Right lobe of liver (tissue), 6 donors: ENCODE data around the gene IL17B. TPM values are rescaled to one million over a fixed set of nuclear protein-coding genes. Genes with fewer than 3 reads are reported as not detected.

Experiments used
- ATAC-seq, 4 donors: fragments of 200-7000 bp; cut with Tn5 transposase; one replicate each; pipeline ENCODE4 v1.9.1; 2020; ENCODE audit warnings: mild to moderate bottlenecking in 4 of 4, moderate library complexity in 4 of 4
- DNase-seq, 3 donors: peaks; one replicate each; pipeline ENCODE4 v3.0.0-alpha.2; 2020
- H3K27ac ChIP-seq, 3 donors: fragments of 200-600 bp; one replicate each; pipeline ENCODE4 v1.8.0; 2022
- H3K27me3 ChIP-seq, 2 donors: fragments of 200-600 bp; one replicate each; pipeline ENCODE4 v1.8.0; 2022
- H3K36me3 ChIP-seq, 4 donors: fragments of 200-600 bp; sonication (generic) in 1 of 4; one replicate each; pipeline versions ENCODE4 v1.5.1 to v1.8.0; 2017 to 2022; ENCODE audit warnings: control low read depth in 1 of 4
- H3K4me1 ChIP-seq, 4 donors: fragments of 200-600 bp; sonication (generic) in 1 of 4; one replicate each; pipeline versions ENCODE4 v1.5.1 to v1.8.0; 2017 to 2022; ENCODE audit warnings: control low read depth in 1 of 4
- H3K4me3 ChIP-seq, 3 donors: fragments of 200-600 bp; one replicate each; pipeline ENCODE4 v1.8.0; 2022
- H3K9me3 ChIP-seq, 4 donors: fragments of 200-600 bp; sonication (generic) in 1 of 4; one replicate each; pipeline versions ENCODE4 v1.5.1 to v1.8.0; 2017 to 2022; ENCODE audit warnings: control low read depth in 1 of 4
- CTCF ChIP-seq, 4 donors: fragments of 200-600 bp in 3 of 4; fragments of 450-650 bp in 1 of 4; IDR thresholded peaks; one replicate each; pipeline versions ENCODE4 v1.5.1 to v1.8.0; 2016 to 2022; ENCODE audit warnings: antibody characterized with exemption in 4 of 4, mild to moderate bottlenecking in 2 of 4
- POLR2A ChIP-seq: fragments of 450-650 bp; IDR thresholded peaks from one replicate; pipeline ENCODE4 v1.6.1; 2017; ENCODE audit warnings: antibody characterized with exemption, mild to moderate bottlenecking
- WGBS: methylation state at CpG from one replicate; pipeline ENCODE4 v1.1.6; 2018; ENCODE audit warnings: low coverage, low lambda C conversion rate; ENCODE audit not compliant: insufficient coverage; ENCODE audit errors: missing lambda C conversion rate; 5-methylcytosine and 5-hydroxymethylcytosine counted together
- intact Hi-C, 2 donors: fragments of 100-400 bp; cut with DNase I; formaldehyde crosslinking; loops; one replicate each; pipeline versions ENCODE4 v1.11.2 to v1.14.1; 2022
- long read RNA-seq: library from polyadenylated mRNA; unstranded; transcript quantifications from one replicate; pipeline ENCODE4 v2.0.0, GENCODE V29; 2019
- total RNA-seq, 6 experiments: library from RNA; depleted of rRNA in 2 of 6; stranded (reverse); fragments of >200 nt in 2 of 6; fragmentation: NEBNext Ultra II Directional in 3 of 6; extraction: Animal tissue kit (Norgen Biotek cat#: 25700) in 3 of 6; gene quantifications; one replicate each; pipeline versions ENCODE4 v1.1.0 to v1.2.4, GENCODE V29; 2016 to 2023
- donor health status: DM: no; HTN: yes; CAD: no.
- donor health status: DM: no; HTN: no; CAD: no.
- donor health status: DM: no; HTN: no; CAD: no.
- donor health status: DM: no; HTN: yes; CAD: no.
- donor health status: DM: no; HTN: yes; CAD: no.

The IL17B gene
- total RNA-seq = not detected
- long read RNA-seq = 0 reads

- no peak for ATAC-seq
- TF ChIP-seq CTCF (IDR thresholded peaks at IDR 0.05) = no peak
- TF ChIP-seq POLR2A = no peak
- no peak within 1 kb of the TSS for H3K27ac ChIP-seq
- no peak for DNase-seq
- intact Hi-C loops = no loop called here
- H3K36me3 ChIP-seq = no peaks in the 10 kb centered on the region
- H3K4me3 ChIP-seq = no peak within 1 kb of the TSS
- WGBS = 91% methylated on average over 5 of the region's 22 CpGs
- no peaks in the 10 kb centered on the region for H3K4me1 ChIP-seq
- H3K9me3 ChIP-seq = no peaks in the 10 kb centered on the region
- H3K27me3 ChIP-seq = no peaks in the 10 kb centered on the region
These were observed at the start of gene IL17B for GRCh38 chr5:149379177-149379761. Gene IL17B, minus strand, starts transcription at chr5:149379292. Its CDS starts 67 bp downstream, at chr5:149379225.

- H3K4me3 ChIP-seq = no peak overlapping the region
- no peaks in the 10 kb centered on the region for H3K27me3 ChIP-seq
- intact Hi-C loops = no loop called here
- H3K27ac ChIP-seq = no peak overlapping the region
- ATAC-seq (no peak), DNase-seq (no peak)
- no peak for TF ChIP-seq CTCF (IDR thresholded peaks at IDR 0.05)
- TF ChIP-seq POLR2A = no peak
- 75% methylated on average over 5 of the region's 5 CpGs for WGBS
- H3K9me3 ChIP-seq = no peaks in the 10 kb centered on the region
- peaks cover 0 to 4% (median 0%) of the 10 kb centered on the region in 4 donors for H3K4me1 ChIP-seq
- H3K36me3 ChIP-seq = no peaks in the 10 kb centered on the region
These were observed 48.9 kb upstream of the IL17B start for GRCh38 chr5:149428032-149428431.

GRCh38 chr5:149427374-149427773 is 48.3 kb upstream of the IL17B start:
- DNase-seq (no peak), ATAC-seq (no peak)
- Histone ChIP-seq H3K27ac (no peak overlapping the region), H3K36me3 (no peaks in the 10 kb centered on the region), H3K9me3 (no peaks in the 10 kb centered on the region), H3K4me3 (no peak overlapping the region), H3K27me3 (no peaks in the 10 kb centered on the region), H3K4me1 (peaks cover 0 to 4% (median 0%) of the 10 kb centered on the region in 4 donors)
- intact Hi-C loops = no loop called here
- TF ChIP-seq POLR2A (no peak), CTCF (IDR thresholded peaks at IDR 0.05) (no peak)
- 82% methylated on average over 4 of the region's 4 CpGs for WGBS

- WGBS = 88% methylated on average over 2 of the region's 2 CpGs
- Histone ChIP-seq H3K4me1 (peaks cover 0 to 4% (median 0%) of the 10 kb centered on the region in 4 donors), H3K36me3 (no peaks in the 10 kb centered on the region), H3K9me3 (no peaks in the 10 kb centered on the region), H3K27me3 (no peaks in the 10 kb centered on the region), H3K4me3 (no peak overlapping the region), H3K27ac (no peak overlapping the region)
- TF ChIP-seq POLR2A = no peak
- no peak for TF ChIP-seq CTCF (IDR thresholded peaks at IDR 0.05)
- DNase-seq = no peak
- no peak for ATAC-seq
- intact Hi-C loops = no loop called here
These were observed 47.8 kb upstream of the IL17B start for GRCh38 chr5:149426931-149427330.
